ENCODE measurements around the gene SYK. TPM values are rescaled to one million over a fixed set of nuclear protein-coding genes. Genes with fewer than 3 reads are reported as not detected.

SYK gene
- polyA plus RNA-seq, 3 donors, result 51.1 to 186 (median 177) TPM

DNA sequence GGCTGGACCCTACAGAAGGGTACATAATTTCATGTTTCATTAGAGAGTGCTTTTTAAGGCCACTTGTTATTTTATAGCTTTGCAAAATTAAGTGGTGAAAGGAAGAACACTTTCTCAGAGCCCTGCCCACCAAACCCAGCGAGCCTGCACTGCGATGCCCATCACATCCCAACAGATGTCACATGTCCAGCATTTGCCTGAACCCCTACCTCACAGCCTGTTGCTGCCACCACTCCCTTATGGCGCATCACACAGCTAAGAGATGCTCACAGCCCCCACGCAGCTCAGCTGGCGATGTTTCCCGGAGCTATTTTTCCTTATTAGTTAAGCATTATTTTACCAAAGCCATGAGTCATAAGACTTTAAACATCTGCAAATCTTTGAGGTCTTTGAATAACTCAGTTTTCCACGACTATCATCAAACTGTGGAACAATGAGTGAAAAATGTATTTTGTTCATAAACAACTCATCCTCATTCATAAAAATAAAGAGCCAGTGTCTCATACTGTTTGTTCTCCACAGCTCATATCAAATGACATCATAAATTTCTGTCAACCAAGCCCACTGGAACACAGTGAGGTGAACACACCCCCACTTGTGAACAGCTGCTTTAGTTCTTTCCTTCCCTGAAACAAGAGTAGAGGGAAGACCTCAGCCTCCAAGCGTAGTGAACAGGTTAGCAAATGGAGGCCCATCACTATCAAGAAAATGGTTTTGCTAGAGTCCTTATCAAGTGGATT, 104.9 kb downstream of the SYK start:
- peaks cover 0 to 8% (median 0%) of the 10 kb centered on the region in 7 donors for H3K9me3 Mint-ChIP-seq
- DNase-seq, result no peak
- Histone ChIP-seq H3K9me3 (replicated peaks in 1 of 2; ENCODE audit: control insufficient read depth in 1 of 2, insufficient read depth in 1 of 2, low read length in 2 of 2) (no peaks in the 10 kb centered on the region), H4K20me1 (ENCODE audit: insufficient read depth, low read length) (peaks cover 10% of the 10 kb centered on the region), H2AFZ (ENCODE audit: insufficient read depth, low read depth, low read length, poor library complexity, severe bottlenecking) (no peak overlapping the region), H3K36me3 (replicated peaks in 1 of 2; ENCODE audit: control insufficient read depth in 1 of 2, insufficient read depth in 2 of 2, low read length in 2 of 2) (peaks cover 0 to 9% of the 10 kb centered on the region in 2 donors), H3K27me3 (ENCODE audit: control insufficient read depth in 2 of 2, insufficient read depth in 2 of 2, low read length in 2 of 2) (no peaks in the 10 kb centered on the region), H3K4me2 (replicated peaks; ENCODE audit: extremely low read depth, low read length, poor library complexity, severe bottlenecking) (no peak overlapping the region), H3K79me2 (ENCODE audit: insufficient read depth, low read length) (no peaks in the 10 kb centered on the region), H3K27ac (ENCODE audit: low read depth in 1 of 2, low read length in 2 of 2) (no peak overlapping the region), H3K4me3 (replicated peaks in 1 of 3; ENCODE audit: low read depth in 2 of 3, low read length in 3 of 3) (no peak overlapping the region), H3K4me1 (ENCODE audit: control insufficient read depth in 1 of 2, insufficient read depth in 2 of 2, low read length in 2 of 2) (peaks cover 0 to 5% of the 10 kb centered on the region in 2 donors), H3K9ac (ENCODE audit: insufficient read depth, low read length, poor library complexity, severe bottlenecking) (no peak overlapping the region)
- H3K4me3 Mint-ChIP-seq, result no peak overlapping the region
- H3K36me3 Mint-ChIP-seq, result peaks cover 7 to 16% of the 10 kb centered on the region in 2 donors
- TF ChIP-seq, protein P1, sequence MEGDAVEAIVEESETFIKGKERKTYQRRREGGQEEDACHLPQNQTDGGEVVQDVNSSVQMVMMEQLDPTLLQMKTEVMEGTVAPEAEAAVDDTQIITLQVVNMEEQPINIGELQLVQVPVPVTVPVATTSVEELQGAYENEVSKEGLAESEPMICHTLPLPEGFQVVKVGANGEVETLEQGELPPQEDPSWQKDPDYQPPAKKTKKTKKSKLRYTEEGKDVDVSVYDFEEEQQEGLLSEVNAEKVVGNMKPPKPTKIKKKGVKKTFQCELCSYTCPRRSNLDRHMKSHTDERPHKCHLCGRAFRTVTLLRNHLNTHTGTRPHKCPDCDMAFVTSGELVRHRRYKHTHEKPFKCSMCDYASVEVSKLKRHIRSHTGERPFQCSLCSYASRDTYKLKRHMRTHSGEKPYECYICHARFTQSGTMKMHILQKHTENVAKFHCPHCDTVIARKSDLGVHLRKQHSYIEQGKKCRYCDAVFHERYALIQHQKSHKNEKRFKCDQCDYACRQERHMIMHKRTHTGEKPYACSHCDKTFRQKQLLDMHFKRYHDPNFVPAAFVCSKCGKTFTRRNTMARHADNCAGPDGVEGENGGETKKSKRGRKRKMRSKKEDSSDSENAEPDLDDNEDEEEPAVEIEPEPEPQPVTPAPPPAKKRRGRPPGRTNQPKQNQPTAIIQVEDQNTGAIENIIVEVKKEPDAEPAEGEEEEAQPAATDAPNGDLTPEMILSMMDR (IDR thresholded peaks at IDR 0.05), result no peak
- H3K27ac Mint-ChIP-seq, result peak overlapping the region in 2 of 7 donors; percentile 3 to 71
- peaks cover 0 to 2% (median 2%) of the 10 kb centered on the region in 3 donors for H3K27me3 Mint-ChIP-seq (ENCODE audit: low read depth in 3 of 3)
- intact Hi-C loops (cut with micrococcal nuclease), result no loop called here
- 100% methylated on average over 3 of the region's 8 CpGs for WGBS (ENCODE audit: insufficient coverage)
- peaks cover 7% of the 10 kb centered on the region for H3K4me1 Mint-ChIP-seq

DNA sequence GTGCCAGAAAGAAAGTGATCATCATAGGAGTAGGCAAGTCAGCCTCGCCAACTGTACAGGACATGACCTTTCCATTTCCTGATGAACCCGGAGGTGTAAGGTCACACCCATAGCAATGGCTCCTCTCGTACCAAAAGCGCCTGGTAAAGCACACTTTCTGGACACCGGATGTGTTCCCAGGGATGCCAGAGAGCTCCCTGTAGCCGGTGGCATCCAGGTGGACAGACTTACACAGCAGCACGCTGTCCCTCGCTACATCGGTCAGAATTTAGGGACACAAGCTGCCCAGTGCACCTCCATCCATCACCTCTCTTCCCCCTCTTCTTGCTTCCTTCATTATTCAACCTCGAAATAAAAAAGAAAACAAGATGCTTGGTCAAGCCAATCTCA, 105.4 kb downstream of the SYK start:
- peaks cover 0 to 3% of the 10 kb centered on the region in 2 donors for H3K36me3 ChIP-seq (replicated peaks in 1 of 2; ENCODE audit: control insufficient read depth in 1 of 2, insufficient read depth in 2 of 2, low read length in 2 of 2)
- Mint-ChIP-seq H3K27ac (no peak overlapping the region), H3K36me3 (peaks cover 2 to 10% of the 10 kb centered on the region in 2 donors), H3K4me1 (peaks cover 8% of the 10 kb centered on the region), H3K4me3 (no peak overlapping the region), H3K9me3 (peaks cover 0 to 5% (median 0%) of the 10 kb centered on the region in 7 donors), H3K27me3 (ENCODE audit: low read depth in 3 of 3) (peaks cover 0 to 2% (median 2%) of the 10 kb centered on the region in 3 donors)
- peaks cover 5% of the 10 kb centered on the region for H4K20me1 ChIP-seq (ENCODE audit: insufficient read depth, low read length)
- no peaks in the 10 kb centered on the region for H3K27me3 ChIP-seq (ENCODE audit: control insufficient read depth in 2 of 2, insufficient read depth in 2 of 2, low read length in 2 of 2)
- no peaks in the 10 kb centered on the region for H3K9me3 ChIP-seq (replicated peaks in 1 of 2; ENCODE audit: control insufficient read depth in 1 of 2, insufficient read depth in 1 of 2, low read length in 2 of 2)
- WGBS (ENCODE audit: insufficient coverage), result 94% methylated on average over 9 of the region's 10 CpGs
- H3K4me1 ChIP-seq (ENCODE audit: control insufficient read depth in 1 of 2, insufficient read depth in 2 of 2, low read length in 2 of 2), result peaks cover 0 to 6% of the 10 kb centered on the region in 2 donors
- no peak overlapping the region for H3K4me3 ChIP-seq (replicated peaks in 1 of 3; ENCODE audit: low read depth in 2 of 3, low read length in 3 of 3)
- H3K4me2 ChIP-seq (replicated peaks; ENCODE audit: extremely low read depth, low read length, poor library complexity, severe bottlenecking), result no peak overlapping the region
- intact Hi-C loops (cut with micrococcal nuclease), result no loop called here
- no peak for DNase-seq
- no peak overlapping the region for H3K9ac ChIP-seq (ENCODE audit: insufficient read depth, low read length, poor library complexity, severe bottlenecking)
- TF ChIP-seq, protein P1 (IDR thresholded peaks at IDR 0.05), result no peak
- no peak overlapping the region for H3K27ac ChIP-seq (ENCODE audit: low read depth in 1 of 2, low read length in 2 of 2)
- no peaks in the 10 kb centered on the region for H3K79me2 ChIP-seq (ENCODE audit: insufficient read depth, low read length)
- no peak overlapping the region for H2AFZ ChIP-seq (ENCODE audit: insufficient read depth, low read depth, low read length, poor library complexity, severe bottlenecking)

All from CD14-positive monocyte (primary cell).